A549 (cell line): ENCODE results near the gene CASP3. TPM values are rescaled to one million over a fixed set of nuclear protein-coding genes. Genes with fewer than 3 reads are reported as not detected.
"Not testable (repeated sequence)": the region's sequence is repeated elsewhere in the genome, so short reads cannot be mapped to it uniquely, and the experiment has no call there.

Experiments
- ATAC-seq, 2 experiments: fragments of 200-7000 bp in 1 of 2; fragments of >200 bp in 1 of 2; cut with Nextera tagmentation in 1 of 2; cut with Tn5 transposase in 1 of 2; 3 replicates each; pipeline versions ENCODE4 v1.8.0 to v1.9.1; 2018 to 2020; ENCODE audit warnings: mild to moderate bottlenecking in 1 of 2, moderate library complexity in 1 of 2
- CTCF ChIA-PET: fragments of 300-600 bp; sonication (Branson Sonifier 250); formaldehyde crosslinking; extraction: SDS; loops from one replicate; lab custom pipeline; 2021; ENCODE audit warnings: antibody characterized with exemption, inconsistent platforms; lab: Yijun Ruan, JAX
- POLR2A ChIA-PET: fragments of 350-600 bp; formaldehyde crosslinking; extraction: SDS; loops from one replicate; lab custom pipeline; 2021; ENCODE audit warnings: antibody characterized with exemption, inconsistent platforms; lab: Yijun Ruan, JAX
- DNase-seq, 2 experiments: peaks; one replicate each; pipeline versions ENCODE4 v3.0.0 to v3.0.0-alpha.2; 2011 to 2016; ENCODE audit warnings: low read depth in 1 of 2, low spot score in 1 of 2
- FAIRE-seq: peaks from 2 replicates; lab custom pipeline; 2011; peaks lifted over from hg19 to GRCh38; lab: Jason Lieb, UNC
- H3K27ac ChIP-seq, 2 experiments: fragments of >200 bp; sonication (Bioruptor Twin); formaldehyde crosslinking; 3 replicates each; pipeline ENCODE4 v1.5.1; 2016 to 2017
- H3K4me1 ChIP-seq: fragments of >200 bp; sonication (Bioruptor Twin); formaldehyde crosslinking; 3 replicates; pipeline ENCODE4 v1.6.1; 2016
- H3K4me2 ChIP-seq: fragments of >200 bp; sonication (Bioruptor Twin); formaldehyde crosslinking; 3 replicates; pipeline ENCODE4 v1.6.1; 2016
- H3K4me3 ChIP-seq: fragments of >200 bp; sonication (Bioruptor Twin); formaldehyde crosslinking; 3 replicates; pipeline ENCODE4 v1.5.1; 2016
- H3K9me3 ChIP-seq: fragments of >200 bp; sonication (Bioruptor Twin); formaldehyde crosslinking; 3 replicates; pipeline ENCODE4 v1.6.1; 2016
- BHLHE40 ChIP-seq: IDR thresholded peaks from 2 replicates; pipeline ENCODE4 v1.6.1; 2012; ENCODE audit warnings: low read depth, low read length, inconsistent platforms
- CBX2 ChIP-seq: fragments of 200-600 bp; sonication (generic); IDR thresholded peaks from 2 replicates; pipeline ENCODE4 v1.6.1; 2016; ENCODE audit warnings: low read depth, mild to moderate bottlenecking, borderline replicate concordance
- CBX8 ChIP-seq: fragments of 200-600 bp; sonication (generic); IDR thresholded peaks from 2 replicates; pipeline ENCODE4 v1.6.1; 2016
- CHD2 ChIP-seq: fragments of 150-350 bp; IDR thresholded peaks from 2 replicates; pipeline ENCODE4 v1.6.1; 2014; ENCODE audit warnings: low read length; ENCODE audit not compliant: partially characterized antibody
- EHF ChIP-seq: fragments of 250-450 bp; sonication (Bioruptor Pico); IDR thresholded peaks from 2 replicates; pipeline ENCODE4 v1.5.0; 2020; ENCODE audit warnings: mild to moderate bottlenecking
- ESRRA ChIP-seq: fragments of 150-350 bp; IDR thresholded peaks from 2 replicates; pipeline ENCODE4 v1.6.1; 2014; ENCODE audit warnings: mild to moderate bottlenecking, low read length, borderline replicate concordance
- FOXS1 ChIP-seq: fragments of 250-450 bp; sonication (Bioruptor Pico); IDR thresholded peaks from 2 replicates; pipeline ENCODE4 v1.5.0; 2020; ENCODE audit warnings: mild to moderate bottlenecking, moderate library complexity
- HDAC2 ChIP-seq: fragments of 200-600 bp; sonication (generic); IDR thresholded peaks from 2 replicates; pipeline ENCODE4 v1.6.1; 2016
- HOXB13 ChIP-seq: fragments of 250-450 bp; sonication (Bioruptor Pico); IDR thresholded peaks from 2 replicates; pipeline ENCODE4 v1.5.0; 2020; ENCODE audit warnings: low read depth, mild to moderate bottlenecking, moderate library complexity
- HOXB5 ChIP-seq: fragments of 250-450 bp; sonication (Bioruptor Pico); IDR thresholded peaks from 2 replicates; pipeline ENCODE4 v1.5.0; 2020; ENCODE audit warnings: mild to moderate bottlenecking, moderate library complexity
- KDM5A ChIP-seq: fragments of 200-600 bp; sonication (generic); IDR thresholded peaks from 2 replicates; pipeline ENCODE4 v1.6.1; 2016; ENCODE audit warnings: antibody characterized with exemption, mild to moderate bottlenecking
- NFE2L2 ChIP-seq: fragments of 150-350 bp; conservative IDR thresholded peaks from 2 replicates; pipeline ENCODE4 v1.6.1; 2014; ENCODE audit warnings: low read length
- NPAS2 ChIP-seq: fragments of 250-450 bp; sonication (Bioruptor Pico); IDR thresholded peaks from 2 replicates; pipeline ENCODE4 v1.8.0; 2022; ENCODE audit warnings: mild to moderate bottlenecking, moderate library complexity, borderline replicate concordance
- RAD21 ChIP-seq, 2 experiments: fragments of >200 bp in 1 of 2; sonication (Bioruptor Twin) in 1 of 2; formaldehyde crosslinking in 1 of 2; IDR thresholded peaks in 1 of 2; conservative IDR thresholded peaks in 1 of 2; 2 replicates in 1 of 2; 3 replicates in 1 of 2; pipeline ENCODE4 v1.6.1; 2012 to 2018; ENCODE audit warnings: inconsistent platforms in 1 of 2
- SREBF2 ChIP-seq: fragments of 450-650 bp; IDR thresholded peaks from 2 replicates; pipeline ENCODE4 v1.6.1; 2014; ENCODE audit warnings: mild to moderate bottlenecking, moderate library complexity
- TFCP2L1 ChIP-seq: fragments of 250-450 bp; sonication (Bioruptor Pico); IDR thresholded peaks from 2 replicates; pipeline ENCODE4 v1.5.0; 2021; ENCODE audit warnings: mild to moderate bottlenecking
- ZC3H11A ChIP-seq: fragments of 450-650 bp; IDR thresholded peaks from 2 replicates; pipeline ENCODE4 v1.6.1; 2014; ENCODE audit warnings: antibody characterized with exemption, mild to moderate bottlenecking
- ZNF302 ChIP-seq: fragments of 250-450 bp; sonication (Bioruptor Pico); IDR thresholded peaks from 2 replicates; pipeline ENCODE4 v1.9.0; 2021; ENCODE audit warnings: inconsistent platforms, mild to moderate bottlenecking, moderate library complexity
- ZSCAN20 ChIP-seq: fragments of 250-450 bp; sonication (Bioruptor Pico); IDR thresholded peaks from 2 replicates; pipeline ENCODE4 v1.8.0; 2022; ENCODE audit warnings: mild to moderate bottlenecking, moderate library complexity
- WGBS: methylation state at CpG from one replicate; pipeline ENCODE4 v1.1.6; 2017; ENCODE audit errors: missing lambda C conversion rate; 5-methylcytosine and 5-hydroxymethylcytosine counted together
- polyA plus RNA-seq, 4 experiments: library from polyadenylated mRNA; depleted of rRNA in 3 of 4; stranded (reverse); fragments of >200 nt; fragmentation: RNase III in 1 of 4; extraction: RNeasy Plus Mini Kit Qiagen cat#74134 plus additional on column Dnase treatment in 1 of 4; gene quantifications; 2 replicates in 3 of 4; 3 replicates in 1 of 4; pipeline ENCODE4 v1.2.3, GENCODE V29; 2011 to 2017
- TF ChIP-seq, protein P1 (sequence below): fragments of 150-350 bp; IDR thresholded peaks from 2 replicates; pipeline ENCODE4 v1.6.1; 2014; ENCODE audit warnings: low read depth, mild to moderate bottlenecking, low read length
- TF ChIP-seq, protein P2 (sequence below): fragments of >200 bp; sonication (Bioruptor Twin); formaldehyde crosslinking; IDR thresholded peaks from 3 replicates; pipeline ENCODE4 v1.5.1; 2016
- TF ChIP-seq, protein P3 (sequence below): fragments of 250-450 bp; sonication (Bioruptor Pico); IDR thresholded peaks from 2 replicates; pipeline ENCODE4 v1.5.0; 2021; ENCODE audit warnings: mild to moderate bottlenecking, moderate library complexity, borderline replicate concordance

The CASP3 gene
- polyA plus RNA-seq, 2 of the 4 experiments (the other 2 are of a cell fraction): 17.4 to 25.4 TPM

DNA sequence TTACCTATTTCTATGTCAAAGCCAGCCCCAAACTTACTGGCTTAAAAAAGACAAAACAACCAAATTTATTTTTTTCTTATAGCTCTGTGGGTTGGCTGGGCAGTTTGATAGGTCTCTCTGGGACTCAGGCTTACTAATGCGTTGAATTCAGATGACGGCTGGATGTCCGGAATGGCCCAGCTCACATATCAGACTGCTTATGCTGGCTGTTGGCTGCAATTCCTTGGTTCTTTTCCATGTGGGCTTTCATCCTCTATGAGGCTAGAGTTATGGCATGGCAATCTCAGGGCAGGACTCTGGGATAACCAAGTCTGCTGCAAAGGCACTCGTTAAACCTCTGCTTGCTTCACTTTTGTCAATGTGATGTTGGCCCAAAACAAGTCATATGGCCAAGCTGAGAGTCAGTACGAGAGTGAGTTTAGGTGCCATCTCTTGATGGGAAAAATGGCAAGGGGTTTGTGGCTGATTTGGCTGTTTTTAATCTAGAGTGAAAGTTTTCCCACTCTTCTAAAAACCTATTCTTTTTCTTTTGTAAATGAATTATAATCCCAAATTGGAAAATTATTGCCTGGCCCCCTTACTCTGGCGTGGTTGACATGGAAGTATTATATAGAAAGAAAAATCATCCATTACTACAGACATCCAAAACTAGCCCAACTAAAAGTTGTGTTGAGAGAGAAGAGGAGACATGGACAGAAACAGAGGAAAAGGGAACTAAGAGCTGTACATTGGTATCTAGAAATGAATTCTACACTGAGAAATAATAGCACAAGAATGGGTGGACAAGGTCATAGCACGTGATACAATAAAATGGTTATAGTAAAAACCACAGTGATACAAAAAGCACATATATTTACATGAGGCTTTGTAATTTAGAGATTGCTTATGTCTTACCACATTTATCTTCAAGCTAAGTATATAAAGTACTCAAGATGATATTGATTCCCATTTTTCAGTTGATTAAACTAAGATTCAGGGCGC, 6.9 kb upstream of the CASP3 start:
- WGBS: 92% methylated on average over 8 of the region's 8 CpGs
- CTCF ChIA-PET: interaction anchor here (0.6 kb wide), 1 partner anchor 153 kb away, joined by 3 read pairs; no protein-coding TSS in a partner anchor
- POLR2A ChIA-PET: no interaction called here
- FAIRE-seq (no peak), ATAC-seq (no peak), DNase-seq (no peak)
- Histone ChIP-seq H3K4me3 (no peak overlapping the region), H3K4me1 (no peaks in the 10 kb centered on the region), H3K9me3 (no peaks in the 10 kb centered on the region), H3K4me2 (no peak overlapping the region), H3K27ac (no peak overlapping the region)
- TF ChIP-seq NPAS2 (CRISPR knock-in tag) (no peak), TFCP2L1 (CRISPR knock-in tag) (no peak), HDAC2 (no peak), HOXB5 (no peak), NFE2L2 (no peak), CBX8 (no peak), HOXB13 (CRISPR knock-in tag) (no peak)
- TF ChIP-seq, protein P1, sequence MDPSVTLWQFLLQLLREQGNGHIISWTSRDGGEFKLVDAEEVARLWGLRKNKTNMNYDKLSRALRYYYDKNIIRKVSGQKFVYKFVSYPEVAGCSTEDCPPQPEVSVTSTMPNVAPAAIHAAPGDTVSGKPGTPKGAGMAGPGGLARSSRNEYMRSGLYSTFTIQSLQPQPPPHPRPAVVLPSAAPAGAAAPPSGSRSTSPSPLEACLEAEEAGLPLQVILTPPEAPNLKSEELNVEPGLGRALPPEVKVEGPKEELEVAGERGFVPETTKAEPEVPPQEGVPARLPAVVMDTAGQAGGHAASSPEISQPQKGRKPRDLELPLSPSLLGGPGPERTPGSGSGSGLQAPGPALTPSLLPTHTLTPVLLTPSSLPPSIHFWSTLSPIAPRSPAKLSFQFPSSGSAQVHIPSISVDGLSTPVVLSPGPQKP: no peak
- TF ChIP-seq, protein P2, sequence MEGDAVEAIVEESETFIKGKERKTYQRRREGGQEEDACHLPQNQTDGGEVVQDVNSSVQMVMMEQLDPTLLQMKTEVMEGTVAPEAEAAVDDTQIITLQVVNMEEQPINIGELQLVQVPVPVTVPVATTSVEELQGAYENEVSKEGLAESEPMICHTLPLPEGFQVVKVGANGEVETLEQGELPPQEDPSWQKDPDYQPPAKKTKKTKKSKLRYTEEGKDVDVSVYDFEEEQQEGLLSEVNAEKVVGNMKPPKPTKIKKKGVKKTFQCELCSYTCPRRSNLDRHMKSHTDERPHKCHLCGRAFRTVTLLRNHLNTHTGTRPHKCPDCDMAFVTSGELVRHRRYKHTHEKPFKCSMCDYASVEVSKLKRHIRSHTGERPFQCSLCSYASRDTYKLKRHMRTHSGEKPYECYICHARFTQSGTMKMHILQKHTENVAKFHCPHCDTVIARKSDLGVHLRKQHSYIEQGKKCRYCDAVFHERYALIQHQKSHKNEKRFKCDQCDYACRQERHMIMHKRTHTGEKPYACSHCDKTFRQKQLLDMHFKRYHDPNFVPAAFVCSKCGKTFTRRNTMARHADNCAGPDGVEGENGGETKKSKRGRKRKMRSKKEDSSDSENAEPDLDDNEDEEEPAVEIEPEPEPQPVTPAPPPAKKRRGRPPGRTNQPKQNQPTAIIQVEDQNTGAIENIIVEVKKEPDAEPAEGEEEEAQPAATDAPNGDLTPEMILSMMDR: no peak

DNA sequence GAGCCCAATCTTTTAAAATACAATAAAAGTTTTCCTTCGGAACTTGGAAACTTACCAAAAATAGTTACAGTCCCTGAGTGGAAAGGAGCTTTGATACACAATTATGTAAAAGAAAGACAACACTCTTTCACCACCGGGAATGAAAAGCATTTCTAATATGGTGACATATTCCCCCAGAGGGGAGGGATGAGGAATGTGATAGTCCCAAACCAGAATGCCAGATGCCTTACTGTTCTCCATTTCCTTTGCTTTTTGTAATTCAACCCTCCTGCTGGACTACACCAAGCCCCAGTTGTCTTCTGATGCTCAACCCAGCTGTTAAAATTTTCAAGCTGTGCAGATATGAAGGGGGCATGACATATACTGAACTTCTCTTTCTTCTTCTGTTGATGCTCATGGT, 4.4 kb upstream of the CASP3 start:
- CTCF ChIA-PET: no interaction called here

DNA sequence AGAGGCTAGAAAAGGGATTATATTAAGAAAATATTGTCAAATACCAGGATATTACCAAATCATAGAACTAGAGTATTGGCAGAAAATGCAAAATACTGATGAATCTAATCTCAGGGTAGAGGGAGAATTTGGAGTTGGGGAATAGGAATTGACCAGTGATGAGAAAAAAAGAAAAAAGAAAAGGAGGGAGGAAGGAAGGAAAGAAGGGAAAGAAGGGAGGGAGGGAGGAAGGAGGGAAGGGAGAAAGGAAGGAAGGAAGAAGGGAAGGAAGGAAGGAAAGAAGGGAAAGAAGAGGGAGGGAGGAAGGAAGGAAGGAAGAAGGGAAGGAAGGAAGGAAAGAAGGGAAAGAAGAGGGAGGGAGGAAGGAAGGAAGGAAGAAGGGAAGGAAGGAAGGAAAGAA, 3.4 kb upstream of the CASP3 start:
- DNase-seq, H3K27ac ChIP-seq, CTCF ChIA-PET, H3K4me1 ChIP-seq, ATAC-seq, FAIRE-seq, POLR2A ChIA-PET, H3K4me2 ChIP-seq, H3K4me3 ChIP-seq, H3K9me3 ChIP-seq: not testable (repeated sequence)

More for the DNA sequence above, 4.4 kb upstream of the CASP3 start:
- no peak for ATAC-seq
- no peak for FAIRE-seq
- WGBS: 26% methylated on average over 2 of the region's 2 CpGs
- Histone ChIP-seq H3K4me1 (peaks cover 3% of the 10 kb centered on the region; the same call in 2 of the 3 replicates), H3K27ac (no peak overlapping the region), H3K4me3 (no peak overlapping the region), H3K9me3 (no peaks in the 10 kb centered on the region), H3K4me2 (no peak overlapping the region)
- TF ChIP-seq HOXB5 (no peak), FOXS1 (no peak)
- POLR2A ChIA-PET: no interaction called here
- DNase-seq: no peak

DNA sequence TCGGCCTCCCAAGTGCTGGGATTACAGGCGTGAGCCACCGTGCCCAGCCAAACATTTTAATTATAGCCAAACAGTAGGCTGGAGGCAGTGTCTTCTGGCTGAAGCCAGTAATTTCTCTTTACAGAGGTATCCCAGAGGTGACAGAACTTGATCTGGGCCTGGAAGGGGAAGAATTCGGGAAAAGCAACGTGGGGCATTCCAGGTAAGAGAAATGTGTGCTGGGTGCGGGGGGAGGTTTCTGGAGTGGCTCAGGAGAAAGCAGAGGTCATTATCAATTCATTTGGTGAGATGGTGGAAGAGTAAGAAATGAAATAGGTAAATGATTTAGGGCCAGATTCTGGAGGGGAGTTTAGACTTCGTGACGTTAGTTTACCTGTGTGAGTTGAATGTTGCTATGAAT, 2.7 kb upstream of the CASP3 start:
- no peak overlapping the region for H3K27ac ChIP-seq
- TF ChIP-seq ZC3H11A (no peak), CBX2 (no peak), RAD21 (conservative IDR thresholded peaks at IDR 0.05 in 1 of 2, IDR thresholded peaks at IDR 0.05 in 1 of 2) (no peak), BHLHE40 (no peak), ZSCAN20 (CRISPR knock-in tag) (no peak), CHD2 (no peak), ESRRA (no peak), CBX8 (no peak), EHF (CRISPR knock-in tag) (no peak), SREBF2 (no peak), KDM5A (no peak), ZNF302 (no peak)
- TF ChIP-seq, protein P3, sequence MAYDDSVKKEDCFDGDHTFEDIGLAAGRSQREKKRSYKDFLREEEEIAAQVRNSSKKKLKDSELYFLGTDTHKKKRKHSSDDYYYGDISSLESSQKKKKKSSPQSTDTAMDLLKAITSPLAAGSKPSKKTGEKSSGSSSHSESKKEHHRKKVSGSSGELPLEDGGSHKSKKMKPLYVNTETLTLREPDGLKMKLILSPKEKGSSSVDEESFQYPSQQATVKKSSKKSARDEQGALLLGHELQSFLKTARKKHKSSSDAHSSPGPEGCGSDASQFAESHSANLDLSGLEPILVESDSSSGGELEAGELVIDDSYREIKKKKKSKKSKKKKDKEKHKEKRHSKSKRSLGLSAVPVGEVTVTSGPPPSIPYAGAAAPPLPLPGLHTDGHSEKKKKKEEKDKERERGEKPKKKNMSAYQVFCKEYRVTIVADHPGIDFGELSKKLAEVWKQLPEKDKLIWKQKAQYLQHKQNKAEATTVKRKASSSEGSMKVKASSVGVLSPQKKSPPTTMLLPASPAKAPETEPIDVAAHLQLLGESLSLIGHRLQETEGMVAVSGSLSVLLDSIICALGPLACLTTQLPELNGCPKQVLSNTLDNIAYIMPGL: no peak
- no peak overlapping the region for H3K4me2 ChIP-seq
- ATAC-seq (no peak), FAIRE-seq (no peak), DNase-seq (no peak)
- ChIA-PET POLR2A (no interaction called here), CTCF (no interaction called here)
- H3K4me3 ChIP-seq: no peak overlapping the region
- H3K9me3 ChIP-seq: no peaks in the 10 kb centered on the region
- WGBS: 97% methylated on average over 8 of the region's 8 CpGs
- H3K4me1 ChIP-seq: peaks cover 14% of the 10 kb centered on the region
